Femur (tissue), 1 donor: ENCODE data around the gene LRRC3.
A peak's percentile ranks its signal among the peaks of the same experiment; 100 is the strongest.
"Not testable (repeated sequence)": the region's sequence is repeated elsewhere in the genome, so short reads cannot be mapped to it uniquely, and the experiment has no call there.

Experiments used
- DNase-seq: peaks from one replicate; pipeline ENCODE4 v3.0.0-alpha.2; 2017

LRRC3 gene

GRCh38 chr21:44459712-44460440, 4.6 kb downstream of the LRRC3 start:
- no peak for DNase-seq

- DNase-seq, result no peak
Measured at GRCh38 chr21:44460441-44460755, 5.1 kb downstream of the LRRC3 start.

- DNase-seq, result no peak
Measured at GRCh38 chr21:44461005-44461404, 5.7 kb downstream of the LRRC3 start.

DNA sequence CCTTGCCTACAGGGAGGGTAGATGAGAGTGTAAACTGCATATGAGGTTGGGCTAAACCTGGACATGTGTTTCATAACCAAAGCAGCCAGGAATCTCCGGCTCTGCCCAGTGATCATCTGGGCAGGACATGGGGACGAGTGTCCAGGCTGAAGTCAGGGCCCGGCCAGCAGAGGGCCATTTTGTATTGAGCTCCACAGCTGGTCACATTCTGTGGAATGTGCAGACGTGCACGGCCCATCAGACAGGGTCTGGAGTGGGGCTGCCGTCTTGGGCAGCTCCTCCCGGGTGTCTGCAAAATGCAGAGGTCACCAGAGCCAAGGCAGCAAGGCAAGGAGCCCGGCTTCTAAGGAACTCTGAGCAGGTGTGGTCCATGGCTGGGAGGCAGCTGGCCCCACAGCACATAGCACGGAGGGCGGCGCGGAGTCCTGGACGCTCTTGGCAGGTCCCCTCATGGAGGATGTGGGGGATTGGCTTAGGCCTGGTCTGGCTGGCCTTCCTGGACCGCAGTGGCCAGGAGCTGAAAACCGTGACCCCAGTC, 6.2 kb downstream of the LRRC3 start:
- peak; percentile 62 for DNase-seq

DNA sequence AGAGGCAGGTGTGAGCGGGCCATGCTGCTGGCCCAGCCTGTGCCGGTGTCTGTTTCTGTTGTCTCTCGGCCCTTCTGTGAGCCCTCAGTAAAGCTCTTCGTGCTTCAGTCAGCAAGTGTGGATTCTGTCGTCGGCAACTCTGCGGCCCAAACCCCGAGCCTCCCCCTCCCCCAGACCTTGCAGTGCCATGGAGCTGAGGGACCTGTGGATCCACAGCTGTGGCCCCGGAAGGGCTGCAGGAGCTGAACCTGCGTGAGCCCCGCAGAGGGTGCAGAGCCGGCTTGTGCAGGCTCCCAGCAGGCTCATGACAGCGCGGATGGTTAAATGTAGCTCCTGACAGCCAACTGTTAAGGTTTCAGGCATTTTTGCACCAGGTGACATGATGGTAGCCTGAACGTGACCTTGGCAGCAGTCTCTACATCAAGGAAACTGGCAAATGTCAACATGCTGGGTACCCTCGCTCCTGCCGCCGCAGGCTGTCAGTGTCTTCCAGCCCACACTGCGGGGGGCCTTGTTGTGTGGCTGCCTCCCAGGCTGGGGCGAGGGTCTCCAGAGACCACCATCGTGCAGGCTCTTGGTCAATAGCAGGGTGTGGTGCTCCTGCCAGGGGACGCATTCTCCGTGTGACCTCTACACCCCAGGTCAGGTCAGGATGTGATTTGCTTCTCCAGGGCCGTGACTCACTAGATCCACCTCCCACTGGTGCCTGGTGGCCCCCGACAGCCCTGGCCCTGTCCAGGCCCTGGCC, 7.0 kb downstream of the LRRC3 start:
- DNase-seq, result no peak

- DNase-seq, result no peak
Measured at GRCh38 chr21:44462834-44463200, 7.5 kb downstream of the LRRC3 start.

- DNase-seq, result no peak
Measured at GRCh38 chr21:44463724-44464123, 8.4 kb downstream of the LRRC3 start.

DNA sequence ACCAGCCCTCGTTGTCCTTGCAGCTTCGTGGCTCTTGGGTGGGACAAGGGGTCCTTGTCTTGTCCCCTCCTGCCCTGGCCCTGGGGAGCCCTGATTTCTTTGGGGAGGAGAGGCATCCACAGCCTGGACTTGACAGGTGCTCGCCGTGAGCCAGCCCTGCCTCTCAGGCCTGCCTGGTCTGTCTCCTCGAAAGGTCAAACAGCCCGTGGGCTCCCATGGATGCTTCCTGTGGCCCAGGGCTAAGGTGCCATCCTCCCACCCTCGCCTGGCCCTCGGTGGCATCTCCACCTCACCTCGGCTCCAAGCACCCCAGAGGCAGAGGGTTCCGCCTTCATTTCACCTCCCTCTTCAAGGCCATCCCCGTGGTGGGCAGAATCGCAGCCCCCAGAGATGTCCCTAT, 9.0 kb downstream of the LRRC3 start:
- no peak for DNase-seq

GRCh38 chr21:44466351-44466954, 11.1 kb downstream of the LRRC3 start:
- DNase-seq, result no peak

DNA sequence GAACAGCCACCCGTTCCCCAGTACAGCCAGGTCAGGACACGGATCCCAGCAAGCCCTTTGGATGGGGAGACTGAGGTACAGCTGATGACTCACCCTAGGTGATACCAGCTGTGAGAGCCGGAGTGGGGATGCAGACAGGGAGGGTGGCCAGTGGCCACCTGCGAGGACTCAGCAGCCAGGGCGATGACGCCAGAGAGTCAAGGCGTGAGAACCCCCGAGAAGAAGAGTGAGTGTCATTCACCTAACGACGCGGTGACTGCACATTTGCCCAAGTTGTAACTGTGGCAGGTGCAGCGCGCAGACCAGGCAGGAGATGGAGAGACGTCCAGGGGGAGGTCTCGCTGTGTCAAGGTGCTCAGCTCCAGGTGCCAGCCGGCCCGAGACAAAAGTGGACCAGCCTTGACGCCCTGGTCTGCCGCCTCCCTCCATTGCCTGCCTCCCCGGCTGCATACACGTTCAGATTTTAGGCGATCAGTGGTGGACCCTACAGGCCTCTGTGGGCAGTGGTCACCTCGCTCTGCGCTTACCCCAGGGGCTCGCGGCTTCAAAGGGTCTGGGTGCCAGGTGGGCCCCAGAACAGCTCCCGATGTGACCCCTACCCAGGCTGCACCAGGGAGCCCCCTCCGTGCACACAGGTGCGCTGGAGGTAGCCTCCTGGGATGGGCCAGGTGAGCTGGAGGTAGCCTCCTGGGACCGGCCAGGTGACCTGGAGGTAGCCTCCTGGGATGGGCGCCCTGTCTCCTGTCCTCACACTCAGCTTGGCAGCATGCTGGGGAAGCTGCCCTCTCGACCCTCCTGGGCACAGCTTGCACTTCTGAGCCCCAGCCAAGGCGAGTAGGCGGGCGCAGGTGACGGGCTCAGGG, 11.9 kb downstream of the LRRC3 start:
- DNase-seq, result no peak

GRCh38 chr21:44467859-44468195, 12.5 kb downstream of the LRRC3 start:
- no peak for DNase-seq

- no peak for DNase-seq
Measured at GRCh38 chr21:44471341-44471740, 16.0 kb downstream of the LRRC3 start.

GRCh38 chr21:44471996-44472395, 16.7 kb downstream of the LRRC3 start:
- no peak for DNase-seq

DNA sequence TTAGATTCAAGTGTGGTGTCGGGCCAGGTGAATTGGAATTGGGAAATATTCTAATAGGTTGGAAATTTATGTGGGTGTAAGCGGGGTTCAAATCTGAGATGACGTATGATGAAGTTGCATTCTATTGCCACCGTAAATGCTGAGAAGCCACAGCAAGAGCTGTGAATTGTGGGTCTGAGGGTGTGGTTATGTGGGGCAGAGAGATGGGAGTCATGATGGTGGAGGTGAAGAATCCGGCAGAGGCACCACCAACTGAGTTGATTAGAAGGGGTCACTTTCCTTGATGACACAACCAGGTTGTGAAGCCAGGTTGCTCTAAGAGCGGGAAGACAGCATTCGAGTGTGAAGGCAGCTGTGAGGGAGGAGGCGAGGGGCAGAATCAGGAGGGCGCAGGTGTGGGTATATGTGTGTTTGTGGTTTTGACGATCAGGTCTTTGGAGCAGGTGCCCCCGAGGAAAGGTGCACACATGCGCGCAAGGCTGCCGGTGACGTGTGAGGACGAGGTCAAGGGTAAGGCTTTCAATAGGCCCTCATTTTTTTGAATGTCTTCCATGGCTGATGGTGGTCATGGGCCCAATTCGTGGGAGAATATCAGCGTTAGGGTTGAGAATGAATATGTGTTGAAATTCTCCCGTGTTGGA, 18.7 kb downstream of the LRRC3 start:
- DNase-seq, result no peak

- DNase-seq, result no peak
Measured at GRCh38 chr21:44475266-44475845, 20.0 kb downstream of the LRRC3 start.

GRCh38 chr21:44477131-44477530, 21.8 kb downstream of the LRRC3 start:
- no peak for DNase-seq

GRCh38 chr21:44477712-44478111, 22.4 kb downstream of the LRRC3 start:
- DNase-seq, result no peak

GRCh38 chr21:44478124-44478800, 23.0 kb downstream of the LRRC3 start:
- no peak for DNase-seq

- no peak for DNase-seq
Measured at GRCh38 chr21:44478801-44479167, 23.5 kb downstream of the LRRC3 start.

DNA sequence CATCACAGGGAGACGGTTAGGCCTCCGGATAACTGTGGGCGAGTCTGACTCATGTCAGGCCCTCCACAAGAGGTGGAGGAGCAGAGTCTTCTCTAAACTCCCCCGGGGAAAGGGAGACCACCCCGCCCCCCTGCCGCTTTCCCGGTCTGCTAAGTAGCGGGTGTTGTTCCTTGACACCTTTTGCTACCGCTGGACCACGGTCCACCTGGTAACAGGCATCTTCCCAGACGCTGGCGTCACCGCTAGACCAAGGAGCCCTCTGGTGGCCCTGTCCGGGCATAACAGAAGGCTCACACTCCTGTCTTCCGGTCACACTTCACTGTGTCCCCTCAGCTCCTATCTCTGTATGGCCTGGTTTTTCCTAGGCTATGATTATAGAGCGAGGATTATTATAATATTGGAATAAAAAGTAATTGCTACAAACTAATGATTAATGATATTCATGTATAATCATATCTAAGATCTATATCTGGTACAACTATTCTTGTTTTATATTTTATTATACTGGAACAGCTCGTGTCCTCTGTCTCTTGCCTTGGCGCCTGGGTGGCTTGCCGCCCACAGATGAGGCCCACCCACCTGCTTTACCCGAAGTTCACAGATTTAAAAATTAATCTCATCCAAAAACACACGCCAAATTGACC, 24.4 kb downstream of the LRRC3 start:
- DNase-seq, result not testable (repeated sequence)
